GM08714 (cell line): ENCODE measurements around the gene SLC22A1.
"Not testable (repeated sequence)": the region's sequence is repeated elsewhere in the genome, so short reads cannot be mapped to it uniquely, and the experiment has no call there.

Experiments
- H3K4me3 ChIP-seq: fragments of 200-500 bp; sonication (Bioruptor generic); 2 replicates; pipeline ENCODE4 v1.5.1; 2014; ENCODE audit warnings: mild to moderate bottlenecking, low read length, inconsistent platforms
- ZNF274 ChIP-seq: IDR thresholded peaks from 2 replicates; pipeline ENCODE4 v1.6.1; 2012; ENCODE audit warnings: mild to moderate bottlenecking, low read depth, low read length

The SLC22A1 gene

GRCh38 chr6:160124007-160124406 is 2.4 kb downstream of the SLC22A1 start:
- TF ChIP-seq ZNF274, result no peak
- no peak overlapping the region for H3K4me3 ChIP-seq

GRCh38 chr6:160124605-160125004 is 3.0 kb downstream of the SLC22A1 start:
- no peak for TF ChIP-seq ZNF274
- no peak overlapping the region for H3K4me3 ChIP-seq

- H3K4me3 ChIP-seq, result not testable (repeated sequence)
These were observed 3.5 kb downstream of the SLC22A1 start for GRCh38 chr6:160125105-160125504.

GRCh38 chr6:160127270-160128124 is 5.9 kb downstream of the SLC22A1 start:
- no peak for TF ChIP-seq ZNF274
- no peak overlapping the region for H3K4me3 ChIP-seq

GRCh38 chr6:160128125-160128683 is 6.6 kb downstream of the SLC22A1 start:
- no peak for TF ChIP-seq ZNF274
- no peak overlapping the region for H3K4me3 ChIP-seq

- no peak for TF ChIP-seq ZNF274
- no peak overlapping the region for H3K4me3 ChIP-seq
These were observed 7.4 kb downstream of the SLC22A1 start for GRCh38 chr6:160128879-160129516.

- no peak overlapping the region for H3K4me3 ChIP-seq
- no peak for TF ChIP-seq ZNF274
These were observed 8.4 kb downstream of the SLC22A1 start for GRCh38 chr6:160129881-160130615.

GRCh38 chr6:160130729-160131484 is 9.3 kb downstream of the SLC22A1 start:
- no peak for TF ChIP-seq ZNF274
- no peak overlapping the region for H3K4me3 ChIP-seq

- no peak for TF ChIP-seq ZNF274
- no peak overlapping the region for H3K4me3 ChIP-seq
These were observed 10.2 kb downstream of the SLC22A1 start for GRCh38 chr6:160131636-160132296.

GRCh38 chr6:160132297-160132637 is 10.7 kb downstream of the SLC22A1 start:
- H3K4me3 ChIP-seq, result no peak overlapping the region
- TF ChIP-seq ZNF274, result no peak

- no peak overlapping the region for H3K4me3 ChIP-seq
- no peak for TF ChIP-seq ZNF274
These were observed 11.2 kb downstream of the SLC22A1 start for GRCh38 chr6:160132776-160133338.

- no peak for TF ChIP-seq ZNF274
- H3K4me3 ChIP-seq, result no peak overlapping the region
These were observed 12.1 kb downstream of the SLC22A1 start for GRCh38 chr6:160133441-160134336.

GRCh38 chr6:160134337-160134751 is 12.7 kb downstream of the SLC22A1 start:
- H3K4me3 ChIP-seq, result not testable (repeated sequence)
